Activated CD4-positive, alpha-beta T cell treated with anti-CD3 and anti-CD28 coated beads, Interleukin-2, Interleukin-6, amounts not matched to agents 100 ng/mL and 50 ng/mL, durations not matched to agents 16 hours and 8 hours (primary cell): ENCODE data around the gene TSC22D2.

ENCODE experiments used
- DNase-seq: peaks from one replicate; pipeline ENCODE4 v3.0.0-alpha.2; 2020

Gene TSC22D2

GRCh38 chr3:150385296-150386242, 22.5 kb upstream of the TSC22D2 start:
- DNase-seq: peak; percentile 14

- no peak for DNase-seq
Measured at GRCh38 chr3:150388498-150389418, 19.3 kb upstream of the TSC22D2 start.

GRCh38 chr3:150390087-150390486, 18.0 kb upstream of the TSC22D2 start:
- no peak for DNase-seq

- no peak for DNase-seq
Measured at GRCh38 chr3:150391161-150391560, 16.9 kb upstream of the TSC22D2 start.

- no peak for DNase-seq
Measured at GRCh38 chr3:150393745-150394144, 14.4 kb upstream of the TSC22D2 start.

- no peak for DNase-seq
Measured at GRCh38 chr3:150394606-150395005, 13.5 kb upstream of the TSC22D2 start.

GRCh38 chr3:150396491-150396890, 11.6 kb upstream of the TSC22D2 start:
- DNase-seq: no peak

- DNase-seq: no peak
Measured at GRCh38 chr3:150396956-150397550, 11.0 kb upstream of the TSC22D2 start.

- DNase-seq: no peak
Measured at GRCh38 chr3:150399060-150399459, 9.0 kb upstream of the TSC22D2 start.

- DNase-seq: no peak
Measured at GRCh38 chr3:150401285-150401684, 6.8 kb upstream of the TSC22D2 start.

GRCh38 chr3:150402217-150402616, 5.9 kb upstream of the TSC22D2 start:
- DNase-seq: no peak

- DNase-seq: no peak
Measured at GRCh38 chr3:150404023-150404422, 4.1 kb upstream of the TSC22D2 start.

- DNase-seq: no peak
Measured at GRCh38 chr3:150407051-150407807, 869 bp upstream of the TSC22D2 start.

GRCh38 chr3:150407808-150408220, 284 bp upstream of the TSC22D2 start:
- DNase-seq: no peak

- no peak for DNase-seq
Measured at GRCh38 chr3:150409125-150409511, 1.0 kb downstream of the TSC22D2 start.

GRCh38 chr3:150409512-150410310, 1.6 kb downstream of the TSC22D2 start:
- DNase-seq: peak; percentile 77

- peak; percentile 56 for DNase-seq
Measured at GRCh38 chr3:150410311-150411105, 2.4 kb downstream of the TSC22D2 start.

- DNase-seq: no peak
Measured at GRCh38 chr3:150411106-150411460, 3.0 kb downstream of the TSC22D2 start.

- no peak for DNase-seq
Measured at GRCh38 chr3:150411546-150411945, 3.4 kb downstream of the TSC22D2 start.

- DNase-seq: no peak
Measured at GRCh38 chr3:150411976-150412375, 3.9 kb downstream of the TSC22D2 start.
